CD1c-positive myeloid dendritic cell (primary cell): ENCODE measurements around the gene MAPKAP1.
"Not testable (repeated sequence)": the region's sequence is repeated elsewhere in the genome, so short reads cannot be mapped to it uniquely, and the experiment has no call there.

Experiments
- DNase-seq: peaks from one replicate; pipeline ENCODE4 v3.0.0-alpha.2; 2016; ENCODE audit errors: extremely low spot score

The MAPKAP1 gene

DNA sequence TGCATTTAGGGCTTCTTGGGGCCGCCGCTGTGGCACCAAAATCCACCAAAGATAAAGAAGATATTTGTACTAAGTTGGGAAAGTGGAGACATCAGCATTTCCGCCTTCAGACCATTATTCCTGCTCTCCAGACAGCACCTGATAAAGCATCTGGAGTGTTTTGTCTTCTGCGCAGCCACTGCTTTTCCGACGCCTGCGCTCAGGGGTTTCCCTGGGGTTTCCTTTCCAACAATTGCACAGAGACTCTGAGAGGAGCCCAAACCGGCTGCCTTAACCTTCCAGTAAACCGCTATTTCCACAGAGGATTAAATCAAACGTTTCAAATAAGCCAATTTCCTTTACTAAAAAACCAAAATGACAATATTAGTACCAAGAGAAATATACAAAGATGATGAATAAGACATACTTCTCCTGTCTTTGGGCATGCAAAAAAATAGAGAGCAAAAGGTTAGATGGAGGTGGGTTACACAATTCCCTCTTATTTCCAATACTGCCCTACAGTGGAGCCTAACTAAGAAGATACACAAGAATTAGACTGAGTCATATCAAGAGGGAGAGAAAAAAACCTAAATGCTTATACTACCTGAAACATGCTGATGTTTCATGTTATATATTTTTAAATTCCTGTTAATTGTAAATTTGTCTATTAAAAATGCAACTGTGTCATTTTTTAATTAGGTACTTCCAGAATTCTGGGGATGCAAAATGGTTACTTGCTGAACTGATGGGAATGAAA lies 98.4 kb downstream of the MAPKAP1 start:
- DNase-seq = no peak

DNA sequence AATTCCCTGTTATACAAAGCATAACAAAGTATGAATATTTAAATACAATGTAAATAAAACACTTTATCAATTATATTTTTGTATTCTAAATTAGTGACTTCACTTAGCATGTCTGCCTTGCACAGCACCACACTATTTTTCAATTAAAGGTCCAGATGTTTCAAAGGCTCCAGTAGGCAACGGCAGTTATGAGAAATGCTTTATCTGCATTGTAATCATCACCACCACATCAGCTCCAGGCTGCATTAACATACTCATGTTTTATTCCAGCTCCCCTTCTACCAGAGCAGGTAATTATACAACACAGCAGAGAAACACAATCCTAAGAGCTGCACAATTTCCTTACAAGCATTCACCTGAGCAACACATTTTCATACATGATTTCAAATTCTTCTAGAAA lies 102.8 kb downstream of the MAPKAP1 start:
- DNase-seq = no peak

- DNase-seq = no peak
These were observed 103.5 kb downstream of the MAPKAP1 start for GRCh38 chr9:125603478-125604021.

GRCh38 chr9:125601961-125602360 lies 105.0 kb downstream of the MAPKAP1 start:
- no peak for DNase-seq

DNA sequence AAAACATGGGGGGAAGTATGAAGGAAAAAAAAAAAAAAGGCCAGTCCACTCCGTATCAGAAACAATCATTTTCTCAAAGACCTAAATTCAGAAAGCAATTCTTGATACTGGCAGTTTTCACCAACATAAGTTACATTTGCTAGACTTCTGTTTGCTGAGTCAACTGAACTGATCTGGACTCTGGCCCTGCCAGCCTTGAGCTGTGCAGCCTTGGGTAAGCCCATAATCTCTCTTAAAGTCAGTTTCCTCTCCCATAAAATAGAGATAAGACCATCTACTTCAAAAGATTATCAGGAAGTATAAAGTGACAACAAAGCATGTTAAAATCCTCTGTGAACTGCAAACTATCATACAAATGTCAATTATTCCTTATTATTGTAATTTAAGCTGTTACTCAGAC lies 106.8 kb downstream of the MAPKAP1 start:
- no peak for DNase-seq

DNA sequence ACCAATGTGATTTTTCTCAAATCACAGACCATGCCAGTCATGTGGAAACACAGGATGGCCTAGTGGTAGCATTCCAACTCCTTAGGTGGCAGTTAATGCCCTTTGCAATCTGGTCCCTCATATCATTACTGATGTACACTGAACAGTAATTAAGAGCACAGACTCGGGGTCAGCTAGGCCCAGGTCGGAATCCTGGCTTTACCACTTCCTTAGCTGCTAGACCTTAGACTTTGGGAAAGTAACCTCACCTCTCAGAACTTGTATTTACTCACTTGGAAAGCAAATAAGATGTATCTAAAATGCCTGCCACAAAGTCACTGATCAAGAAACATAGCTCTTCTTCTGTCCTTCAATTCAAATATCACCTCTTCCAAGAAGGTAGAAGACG lies 112.8 kb downstream of the MAPKAP1 start:
- no peak for DNase-seq

DNA sequence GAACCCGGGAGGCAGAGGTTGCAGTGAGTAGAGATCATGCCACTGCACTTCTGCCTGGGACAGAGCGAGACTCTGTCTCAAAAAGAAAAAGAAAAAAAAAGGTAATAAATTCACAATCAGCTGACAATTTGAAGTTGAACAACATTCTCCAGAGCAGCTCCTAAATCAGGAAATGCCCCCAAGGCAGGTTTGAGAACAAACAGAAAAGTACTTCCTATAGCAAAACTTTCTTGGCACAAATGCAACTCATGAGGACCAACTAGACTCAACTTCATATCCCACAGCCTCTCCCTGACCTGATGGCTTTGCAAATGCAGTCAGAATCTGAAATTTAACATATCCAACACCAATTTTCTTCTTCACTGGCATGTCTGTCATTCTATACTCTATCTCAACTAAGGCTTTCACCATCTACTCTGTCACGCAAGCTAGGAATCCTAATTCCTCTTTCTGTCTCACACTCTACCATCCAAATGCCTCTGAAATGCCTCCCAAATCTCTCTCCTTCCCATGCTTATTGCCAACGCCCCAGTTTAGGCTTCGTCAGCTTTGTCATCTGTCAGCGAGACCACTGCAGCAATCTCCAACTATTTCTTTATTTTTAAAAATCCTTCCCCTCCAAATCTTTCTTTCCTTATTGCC lies 113.3 kb downstream of the MAPKAP1 start:
- DNase-seq = peak; percentile 24

GRCh38 chr9:125591888-125592287 lies 115.1 kb downstream of the MAPKAP1 start:
- DNase-seq = no peak

GRCh38 chr9:125591245-125591644 lies 115.8 kb downstream of the MAPKAP1 start:
- DNase-seq = no peak

DNA sequence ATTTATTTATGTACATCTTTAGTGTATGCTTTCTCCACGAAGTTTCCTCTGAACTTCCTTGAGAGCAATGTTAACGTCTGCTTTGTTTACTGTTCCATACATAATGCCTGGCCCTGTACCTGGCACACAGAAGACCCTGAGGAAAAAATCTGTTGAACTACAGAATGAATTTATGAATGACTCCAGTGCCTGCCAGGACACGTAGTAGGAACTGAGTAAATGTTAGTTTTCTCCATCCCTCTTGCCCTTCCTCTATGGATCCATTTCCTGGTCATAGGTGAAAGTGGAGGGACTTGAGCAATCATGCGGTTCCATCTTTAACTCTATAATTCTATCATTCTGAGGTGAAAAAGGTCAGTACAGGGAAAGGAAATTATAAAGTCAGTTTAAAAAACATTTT lies 117.7 kb downstream of the MAPKAP1 start:
- no peak for DNase-seq

- DNase-seq = no peak
These were observed 119.1 kb downstream of the MAPKAP1 start for GRCh38 chr9:125587819-125588460.

DNA sequence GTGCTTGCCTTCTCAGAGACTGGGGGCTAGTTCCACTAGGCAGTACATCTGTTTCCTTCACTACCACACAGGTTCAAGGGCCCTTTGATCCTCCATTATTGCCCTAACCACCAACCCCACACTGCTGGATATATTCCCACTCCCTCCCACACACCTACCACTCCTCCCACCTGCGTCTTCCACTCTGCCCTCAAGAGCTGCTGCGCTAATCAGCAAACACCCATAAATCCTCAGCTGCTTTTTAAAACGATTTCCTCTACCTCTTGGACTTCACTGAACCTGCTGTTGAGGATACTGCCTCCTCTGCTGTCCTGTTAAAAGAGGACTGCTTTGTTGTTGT lies 120.9 kb downstream of the MAPKAP1 start:
- no peak for DNase-seq

GRCh38 chr9:125585503-125586171 lies 121.4 kb downstream of the MAPKAP1 start:
- DNase-seq = no peak

GRCh38 chr9:125580701-125581286 lies 126.2 kb downstream of the MAPKAP1 start:
- no peak for DNase-seq

- no peak for DNase-seq
These were observed 127.7 kb downstream of the MAPKAP1 start for GRCh38 chr9:125579030-125579932.

GRCh38 chr9:125574126-125574877 lies 132.7 kb downstream of the MAPKAP1 start:
- DNase-seq = no peak

DNA sequence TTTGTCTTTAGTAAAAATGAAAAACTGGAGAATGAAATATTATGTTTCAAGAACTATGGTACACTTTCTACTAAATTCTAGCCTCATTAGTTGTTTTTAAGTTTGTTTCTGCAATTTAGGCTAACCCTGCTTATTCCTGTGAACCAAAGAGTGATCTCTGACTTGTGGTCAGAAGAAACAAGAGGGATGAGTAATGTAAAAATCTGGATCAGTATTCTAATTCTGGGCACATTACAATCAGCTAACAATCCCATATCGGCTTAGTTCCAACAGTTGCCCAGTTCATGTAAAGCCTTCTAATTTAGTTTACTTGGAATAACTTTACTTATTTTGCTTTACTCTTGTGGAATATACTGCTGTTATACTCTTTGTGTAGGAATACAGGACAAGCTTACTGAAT lies 134.5 kb downstream of the MAPKAP1 start:
- not testable (repeated sequence) for DNase-seq

DNA sequence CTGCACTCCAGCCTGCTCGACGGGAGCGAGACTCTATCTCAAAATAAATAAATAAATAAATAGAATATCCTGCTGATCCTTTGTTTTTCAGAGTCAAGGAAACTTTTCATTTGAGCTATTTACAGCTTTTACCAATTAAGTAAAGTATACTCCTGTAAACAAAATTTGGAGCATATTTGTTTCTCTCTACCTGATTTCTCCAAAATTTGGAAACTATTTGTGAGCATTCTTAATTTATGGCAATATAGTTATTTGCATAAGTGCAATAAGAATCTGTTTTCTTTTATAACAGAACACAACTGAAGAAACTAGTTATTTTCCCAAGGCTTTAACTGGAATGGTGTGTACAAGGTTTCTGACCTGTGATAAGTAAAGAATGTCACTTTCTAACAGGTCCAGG lies 135.2 kb downstream of the MAPKAP1 start:
- not testable (repeated sequence) for DNase-seq

DNA sequence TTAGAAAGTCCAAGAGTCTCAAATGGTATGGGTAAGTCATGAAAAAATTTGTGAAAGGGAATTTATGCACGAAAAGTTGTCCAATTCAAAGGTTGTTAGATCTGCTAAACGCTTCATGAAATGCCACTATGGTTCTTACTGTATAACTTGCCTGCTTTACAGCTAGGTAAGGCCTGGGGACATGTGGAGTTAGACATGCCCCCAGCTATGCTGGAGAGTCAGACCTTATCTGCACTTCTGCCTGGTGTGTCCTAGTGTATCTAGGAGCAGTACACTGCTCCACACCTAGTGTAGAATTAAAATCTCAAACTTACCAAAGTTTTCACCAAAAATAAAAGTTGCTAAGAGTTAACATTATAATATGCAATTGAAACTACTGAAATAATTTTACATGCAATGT lies 136.8 kb downstream of the MAPKAP1 start:
- DNase-seq = no peak

DNA sequence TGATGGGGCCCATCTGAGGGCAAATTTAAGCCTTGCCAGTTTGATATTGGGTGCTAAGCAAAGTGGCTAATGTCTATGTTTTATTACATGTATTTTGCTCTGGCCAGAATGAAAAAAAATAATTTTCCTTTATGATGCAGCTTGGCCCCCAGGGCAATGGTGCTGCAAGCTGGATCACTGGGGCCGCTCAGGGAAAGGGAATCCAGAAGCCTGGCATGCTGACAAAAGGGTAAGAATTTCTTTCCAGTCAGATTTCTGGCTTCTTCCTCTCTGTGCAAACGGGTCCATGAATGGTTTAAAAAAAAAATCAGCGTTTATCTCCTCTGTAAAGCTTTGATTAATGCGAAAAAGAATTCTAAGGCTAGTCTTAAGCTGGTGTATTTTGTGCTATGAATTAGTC lies 138.4 kb downstream of the MAPKAP1 start:
- DNase-seq = no peak
